Fibroblast of the conjunctiva (primary cell): ENCODE measurements around the gene RABGAP1L.

Experiments used
- DNase-seq: peaks from one replicate; pipeline ENCODE4 v3.0.0-alpha.2; 2010; ENCODE audit warnings: low read depth

Gene RABGAP1L

DNA sequence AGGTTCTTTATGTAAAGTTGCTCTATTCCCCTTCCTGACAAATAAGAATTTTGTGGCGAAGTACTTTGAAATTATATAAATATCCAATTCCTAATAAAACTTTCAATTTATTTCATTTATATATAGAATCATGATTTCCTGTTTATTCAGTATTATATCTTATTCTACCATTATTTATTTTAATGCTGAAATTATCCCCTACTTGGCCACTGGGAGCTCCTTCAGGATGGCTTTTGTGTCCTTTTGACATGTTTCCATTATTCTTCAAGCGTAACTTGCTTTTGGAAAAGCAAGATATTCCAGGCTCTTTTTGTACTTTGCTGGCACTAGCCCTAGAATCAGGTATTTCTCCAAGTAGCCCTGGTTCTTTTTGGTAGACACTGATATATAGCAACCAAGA, 773.3 kb downstream of the RABGAP1L start:
- DNase-seq: no peak

DNA sequence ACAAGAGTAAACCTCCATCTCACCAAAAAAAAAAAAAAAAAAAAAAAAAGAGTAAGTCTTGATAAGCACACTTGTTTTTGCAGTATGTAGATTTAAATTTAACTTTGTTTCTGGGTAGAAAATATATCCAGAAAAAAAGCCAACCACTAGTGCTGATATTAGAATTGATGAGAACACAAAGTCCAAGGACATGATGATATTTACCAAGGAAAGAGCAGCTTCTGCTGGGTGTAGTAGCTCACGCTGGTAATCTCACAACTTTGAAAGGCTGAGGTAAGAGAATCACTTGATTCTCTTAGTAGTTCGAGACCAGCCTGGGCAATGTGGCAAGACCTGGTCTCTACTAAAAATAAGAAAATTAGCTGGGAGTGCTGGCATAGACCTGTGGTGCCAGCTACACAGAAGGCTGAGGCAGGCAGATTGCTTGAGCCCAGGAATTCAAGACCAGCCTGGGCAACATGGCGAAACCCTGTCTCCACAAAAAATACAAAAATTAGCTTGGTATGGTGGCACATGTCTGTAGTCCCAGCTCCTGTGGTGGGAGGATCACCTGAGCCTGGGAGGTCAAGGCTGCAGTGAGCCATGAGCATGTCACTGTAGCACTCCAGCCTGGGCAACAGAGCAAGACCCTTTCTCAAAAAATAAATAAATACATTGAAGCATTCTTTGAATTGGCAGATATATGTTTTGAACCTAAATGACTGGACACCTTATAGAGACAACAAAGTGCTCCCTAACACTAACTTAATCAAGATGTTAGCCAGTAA, 776.8 kb downstream of the RABGAP1L start:
- no peak for DNase-seq

DNA sequence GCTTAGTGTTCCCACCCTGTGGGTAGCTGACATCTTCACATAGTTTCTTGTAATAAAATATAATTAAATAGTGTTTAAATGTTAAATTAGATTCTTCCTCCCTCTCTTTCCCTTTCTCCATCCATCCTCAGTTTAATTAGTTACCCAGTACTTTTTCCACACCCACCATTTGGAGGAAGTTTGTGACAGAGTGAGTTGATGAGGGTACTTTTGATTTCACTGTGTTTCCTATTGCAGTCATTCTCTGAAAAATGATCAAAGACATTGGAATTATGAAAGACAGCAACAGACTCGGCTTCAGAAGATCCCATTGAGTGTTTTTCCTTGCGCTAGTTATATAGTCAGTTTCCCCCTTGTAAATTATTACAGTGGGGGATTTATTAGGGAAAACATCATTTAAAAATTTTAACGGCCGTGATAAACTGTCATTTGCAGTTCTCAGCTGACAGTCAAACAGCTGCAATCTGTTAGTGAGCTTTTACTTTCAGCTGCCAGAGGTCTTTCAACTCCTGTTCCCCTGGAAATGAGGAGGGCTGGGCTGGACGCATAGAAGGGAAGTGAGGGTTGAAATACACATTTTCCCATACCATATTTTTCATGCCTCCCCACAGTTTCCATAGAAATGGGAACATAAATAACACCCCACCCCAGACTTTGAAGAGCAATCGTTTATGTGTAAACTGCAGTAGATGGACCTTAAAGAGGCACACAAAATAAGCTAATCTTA, 779.1 kb downstream of the RABGAP1L start:
- DNase-seq: no peak

DNA sequence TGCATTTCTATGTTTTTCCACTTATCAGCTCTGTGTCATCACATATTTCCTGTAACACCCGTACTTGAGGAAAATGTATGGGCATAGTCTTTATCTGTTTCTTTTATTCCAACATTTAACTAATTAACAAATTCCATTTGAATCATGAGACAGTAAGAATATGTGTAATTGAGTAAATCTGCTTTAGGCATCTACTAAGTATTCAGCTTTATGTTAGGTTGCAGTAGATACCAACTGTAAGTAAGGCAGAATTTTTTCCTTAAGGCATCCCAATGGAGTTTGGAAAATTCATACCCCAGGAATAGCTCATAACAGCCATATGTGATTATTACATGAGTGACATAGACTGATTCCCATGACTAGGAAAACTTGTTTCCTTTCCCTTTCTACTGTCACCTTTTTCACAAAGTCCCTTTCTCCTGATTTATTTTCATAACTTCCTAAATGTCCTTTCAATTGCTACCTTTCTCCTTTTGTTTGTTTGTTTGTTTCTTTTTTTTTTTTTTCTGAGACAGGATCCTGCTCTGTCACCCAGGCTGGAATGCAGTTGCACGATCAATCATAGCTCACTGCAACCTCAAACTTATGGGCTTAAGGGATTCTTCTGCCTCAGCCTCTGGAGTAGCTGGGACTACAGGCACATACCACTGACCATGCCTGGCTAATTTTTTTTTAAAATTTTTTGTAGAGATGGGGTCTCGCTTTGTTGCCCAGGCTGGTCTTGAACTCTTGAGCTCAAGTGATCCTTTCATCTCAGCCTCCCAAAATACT, 780.6 kb downstream of the RABGAP1L start:
- no peak for DNase-seq

DNA sequence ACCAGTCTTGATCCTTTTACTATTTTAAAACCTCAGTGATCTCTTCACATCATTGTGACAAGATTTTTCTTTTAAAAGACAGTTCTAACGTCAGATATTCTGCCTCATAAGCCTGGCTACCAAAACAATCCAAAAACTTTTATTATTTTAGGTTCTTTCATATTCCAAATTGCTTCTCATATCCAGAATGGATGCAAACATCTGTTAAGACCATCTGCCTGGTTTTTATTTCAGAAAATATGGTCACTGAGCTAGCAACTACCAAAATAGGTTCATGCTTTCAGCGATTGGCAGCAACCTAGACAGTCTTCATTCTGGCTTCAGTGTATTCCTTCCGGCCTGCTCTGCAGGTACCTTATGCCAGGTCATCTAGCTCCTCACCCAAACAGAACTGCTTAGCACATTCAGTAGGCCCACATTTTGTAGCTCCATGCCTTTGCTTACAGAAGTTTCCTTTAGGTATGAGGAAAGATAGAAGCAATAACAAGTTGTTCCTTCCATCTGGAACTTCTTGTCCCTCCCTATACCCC, 781.4 kb downstream of the RABGAP1L start:
- no peak for DNase-seq

DNA sequence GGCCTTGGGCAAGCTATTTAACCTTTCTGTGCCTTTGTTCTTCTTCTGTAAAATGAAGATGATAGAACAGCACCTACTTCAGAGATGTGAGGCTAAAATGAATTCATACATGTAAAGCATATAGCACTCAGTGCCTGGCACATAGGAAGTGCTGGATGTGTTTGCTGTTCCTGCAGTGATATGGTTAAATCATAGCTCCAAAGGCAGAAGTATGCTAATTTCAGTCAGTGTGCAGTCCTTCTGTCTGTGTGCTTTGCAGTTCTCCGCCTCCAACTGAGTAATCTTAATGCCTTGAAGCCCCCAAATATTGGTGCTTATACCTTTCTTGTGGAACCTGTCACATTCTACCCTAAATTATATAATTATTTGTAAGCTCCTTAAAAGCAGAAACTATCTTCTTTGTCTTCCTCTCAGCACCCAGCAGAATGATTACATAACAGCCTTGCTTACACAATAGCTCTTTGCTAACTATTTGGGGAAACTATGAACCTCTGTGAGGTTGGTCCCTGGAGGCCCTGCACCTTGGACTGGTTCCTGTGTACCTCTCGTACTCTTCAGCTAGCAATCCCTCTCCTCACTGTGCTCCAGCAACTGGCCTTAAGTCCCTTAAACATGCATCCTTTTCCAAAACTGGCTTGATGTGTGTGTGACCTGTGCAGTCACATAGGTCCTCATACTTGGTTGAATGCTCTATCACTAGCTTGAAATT, 783.4 kb downstream of the RABGAP1L start:
- DNase-seq: no peak

DNA sequence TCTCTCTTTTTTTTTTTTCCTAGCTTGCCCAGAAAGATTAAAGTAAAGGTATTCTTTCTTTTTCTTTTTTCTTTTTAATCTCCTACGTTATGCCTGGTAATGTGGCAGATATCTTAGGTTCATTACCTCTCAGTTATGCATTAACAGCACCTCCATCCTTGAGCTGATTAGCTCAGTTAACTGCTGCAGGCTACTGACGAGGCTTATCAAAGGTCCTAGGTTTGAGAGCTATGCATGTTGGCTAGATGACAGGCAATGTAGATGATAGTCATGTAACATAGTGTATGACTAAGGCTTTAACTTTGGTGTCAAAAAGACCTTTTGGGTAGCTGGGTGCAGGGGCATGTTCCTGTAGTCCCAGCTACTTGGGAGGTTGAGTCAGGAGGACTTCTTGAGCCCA, 786.7 kb downstream of the RABGAP1L start:
- DNase-seq: no peak

DNA sequence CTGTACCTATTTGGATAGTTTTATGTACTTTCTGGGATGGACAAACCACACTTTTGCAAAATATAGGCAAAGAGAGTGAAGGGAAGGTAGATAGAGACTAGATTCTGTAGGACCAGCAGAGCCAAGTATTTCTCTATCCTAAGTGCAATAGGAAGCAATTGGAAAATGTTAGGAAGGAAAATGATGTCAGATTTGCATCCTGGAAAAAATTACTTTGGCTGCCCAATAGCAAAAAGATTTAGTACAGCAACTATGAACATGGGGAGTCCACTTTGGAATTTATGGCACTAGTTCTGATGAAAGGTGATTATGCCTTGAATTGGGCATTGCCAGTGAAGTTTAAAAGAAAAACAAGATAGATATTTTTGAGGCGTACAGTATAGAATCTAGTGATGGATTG, 789.7 kb downstream of the RABGAP1L start:
- DNase-seq: no peak

DNA sequence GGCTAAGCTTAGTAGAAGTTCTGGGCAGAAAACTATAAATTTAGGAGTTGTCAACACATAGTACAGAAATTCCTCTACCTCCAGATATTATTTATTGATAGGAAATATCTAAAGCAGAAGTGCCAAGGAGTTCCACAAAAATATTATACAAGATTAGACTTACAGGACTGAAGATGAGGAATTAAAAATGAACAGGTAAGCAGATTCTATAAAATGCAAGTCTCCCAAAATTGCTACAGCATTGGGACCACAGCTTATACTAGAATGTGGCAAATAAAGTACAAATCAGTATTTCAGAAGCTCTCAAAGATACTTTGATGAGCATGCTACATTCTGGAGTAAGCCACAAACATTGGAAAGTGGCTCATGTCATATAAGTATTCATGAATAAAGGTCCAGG, 790.3 kb downstream of the RABGAP1L start:
- no peak for DNase-seq

DNA sequence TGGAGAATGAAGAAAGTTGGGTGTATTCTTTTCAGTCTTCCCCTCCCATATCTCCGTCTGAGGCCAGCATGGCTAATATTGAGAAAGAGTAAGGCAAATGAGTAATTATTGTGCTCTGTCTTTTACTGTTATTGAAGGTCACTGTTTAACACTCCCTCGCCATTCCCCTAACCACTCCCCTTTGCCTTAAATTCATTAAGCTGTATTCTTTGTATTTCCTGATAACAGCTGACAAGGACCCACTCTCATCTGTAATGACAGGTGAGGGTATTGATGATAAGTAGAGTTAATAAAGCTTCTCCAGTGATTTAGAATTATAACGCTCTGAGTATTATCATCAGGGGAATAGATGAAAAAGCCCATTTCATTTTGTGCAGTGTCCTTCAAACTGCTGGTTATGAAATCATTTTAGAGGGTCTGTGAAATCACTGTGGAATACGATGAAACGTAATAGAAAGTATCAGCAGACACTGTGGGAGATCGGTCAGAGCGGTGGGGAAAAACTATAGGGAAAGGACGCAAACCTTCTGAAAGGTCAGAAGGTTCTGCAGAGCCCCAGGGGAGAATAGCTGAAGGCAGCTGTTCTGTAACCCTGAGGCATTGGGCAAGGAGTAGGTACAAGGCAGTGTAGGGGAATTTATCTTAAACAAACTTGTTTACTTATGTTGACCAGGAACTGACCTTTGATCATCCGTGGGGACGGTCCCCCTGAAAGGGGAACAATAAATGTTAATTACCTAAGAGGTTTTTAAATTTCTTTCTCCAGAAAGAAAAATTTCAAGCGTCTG, 794.2 kb downstream of the RABGAP1L start:
- no peak for DNase-seq

DNA sequence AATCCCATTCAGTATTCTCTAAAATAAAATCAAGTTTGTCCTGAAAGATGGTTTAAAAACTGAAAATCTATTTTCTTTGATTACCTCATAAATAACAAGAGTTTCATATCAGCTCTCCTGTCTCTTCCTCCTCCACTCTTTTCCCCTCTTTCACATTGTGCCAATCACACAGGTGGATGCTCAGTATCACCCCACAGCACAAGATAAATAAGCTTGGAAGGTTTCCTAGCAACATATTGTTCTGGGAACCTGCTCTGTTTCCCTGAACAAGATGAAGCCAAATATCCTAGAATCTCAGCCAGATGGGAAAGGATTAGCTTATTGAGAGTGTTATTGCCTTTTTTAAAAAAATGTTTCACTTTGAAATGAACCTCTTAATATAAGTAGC, 794.7 kb downstream of the RABGAP1L start:
- no peak for DNase-seq

DNA sequence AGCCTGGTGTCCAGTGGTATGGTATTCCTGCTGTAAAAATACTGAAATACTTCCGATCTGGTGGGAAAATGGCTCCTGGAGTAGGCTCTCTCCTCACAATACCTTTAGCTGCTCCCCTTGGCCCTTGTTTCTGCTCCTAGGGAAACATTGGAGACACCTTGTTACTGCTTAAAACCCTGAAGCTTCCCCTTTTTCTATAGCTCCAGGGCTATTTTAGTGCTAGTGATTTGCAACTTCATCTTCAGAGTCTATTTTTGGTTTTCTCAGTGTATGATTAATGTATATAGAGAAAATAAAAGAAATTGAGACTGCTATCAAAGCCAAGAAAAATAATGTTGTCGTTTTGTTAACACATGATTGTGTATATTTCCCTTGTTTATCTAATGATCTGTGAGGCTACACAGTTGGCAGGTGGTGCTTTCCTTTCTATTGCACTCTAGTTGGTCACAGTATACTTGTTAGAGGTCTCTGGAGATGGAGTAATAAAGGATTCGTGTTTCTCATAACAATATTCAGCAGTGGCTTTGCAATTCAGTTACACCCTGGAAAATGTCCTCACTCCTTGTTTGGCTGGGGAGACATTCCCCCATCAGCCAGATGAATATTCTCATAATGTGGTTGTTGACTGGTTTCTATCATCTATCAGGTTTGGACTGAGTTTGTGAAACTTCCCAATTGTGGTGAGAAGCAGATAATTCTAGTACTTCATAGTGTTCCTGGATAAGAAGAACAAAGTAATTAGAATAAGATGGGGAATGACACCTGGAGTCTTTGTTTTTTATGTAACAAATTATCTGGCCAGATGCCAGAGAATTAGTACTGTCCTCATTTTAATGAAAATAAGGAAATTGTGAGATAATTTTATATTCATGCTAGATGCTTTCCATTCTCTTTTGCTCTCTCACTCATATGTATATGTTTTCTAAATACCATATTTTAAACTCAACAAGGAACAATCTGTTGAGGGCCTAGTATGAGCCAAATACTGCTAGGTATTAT, 795.6 kb downstream of the RABGAP1L start:
- no peak for DNase-seq

DNA sequence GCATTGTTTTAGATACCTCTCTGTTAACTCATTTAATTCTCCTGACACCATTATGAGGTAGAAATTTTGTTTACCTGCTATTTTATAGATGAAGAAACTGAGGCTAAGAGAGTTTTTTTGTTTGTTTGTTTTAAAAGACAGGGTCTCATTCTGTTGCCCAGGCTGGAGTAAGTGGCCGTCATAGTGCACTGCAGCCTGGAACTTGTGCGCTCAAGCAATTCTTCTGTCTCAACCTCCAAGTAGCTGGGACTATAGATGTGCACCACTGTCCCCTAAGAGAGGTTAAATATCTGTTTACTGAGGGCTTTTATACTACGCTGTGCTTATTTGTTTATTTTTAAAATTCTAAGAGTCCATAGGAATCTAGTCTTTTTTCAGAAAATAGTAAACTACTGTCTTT, 796.8 kb downstream of the RABGAP1L start:
- no peak for DNase-seq

DNA sequence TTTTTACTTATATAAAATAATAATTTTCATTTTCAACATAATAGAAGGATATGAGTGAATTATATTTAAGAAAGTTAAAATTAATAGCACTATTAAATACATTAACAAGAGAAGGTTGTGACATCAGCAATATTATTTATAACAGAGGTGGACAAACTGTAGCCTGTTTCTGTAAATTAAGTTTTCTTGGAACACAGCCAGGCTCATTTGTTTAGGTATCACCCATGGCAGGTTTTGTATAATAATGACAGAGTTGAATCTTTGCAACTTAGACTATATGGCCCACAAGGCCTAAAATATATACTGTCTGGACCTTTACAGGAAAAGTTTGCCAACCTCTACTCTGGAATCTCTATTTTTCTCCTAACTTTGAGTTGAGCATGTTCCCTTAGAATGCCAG, 797.7 kb downstream of the RABGAP1L start:
- DNase-seq: no peak

DNA sequence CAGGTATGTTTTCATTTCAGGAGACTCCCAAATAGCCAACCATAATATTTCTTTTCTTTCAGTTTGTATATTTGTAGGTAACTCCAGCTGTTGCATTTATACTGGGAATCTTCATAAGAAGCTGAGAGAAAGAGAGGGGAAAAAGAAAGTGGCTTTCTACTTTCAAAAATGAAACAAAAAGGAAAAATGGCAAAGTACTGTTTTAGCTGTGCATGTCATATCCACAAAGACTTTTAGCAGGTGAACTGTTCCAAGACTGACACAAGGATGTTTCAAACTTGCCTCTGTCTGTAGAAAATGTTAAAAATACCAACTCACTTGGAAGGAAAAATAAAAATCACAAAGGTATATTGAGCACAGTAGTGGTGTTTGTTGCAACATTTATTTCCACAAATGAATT, 798.5 kb downstream of the RABGAP1L start:
- no peak for DNase-seq

DNA sequence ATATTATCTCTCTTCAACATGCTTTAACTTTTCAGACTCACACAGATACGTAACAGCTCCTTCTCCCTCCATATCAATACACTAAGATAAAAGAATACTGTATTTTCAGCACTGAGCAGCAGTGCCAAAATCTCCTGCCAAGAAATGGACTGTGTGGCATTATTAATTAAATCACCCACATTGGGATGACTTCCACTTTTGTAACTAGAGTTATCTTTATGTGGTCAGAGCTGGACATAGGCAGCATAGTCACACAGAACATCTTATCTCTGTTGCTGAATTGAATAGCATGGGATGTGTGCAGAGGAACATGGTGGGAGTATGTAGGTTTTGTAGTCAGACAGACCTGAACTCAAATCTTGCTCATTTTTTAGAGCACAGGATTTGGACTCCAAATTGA, 799.1 kb downstream of the RABGAP1L start:
- DNase-seq: no peak

DNA sequence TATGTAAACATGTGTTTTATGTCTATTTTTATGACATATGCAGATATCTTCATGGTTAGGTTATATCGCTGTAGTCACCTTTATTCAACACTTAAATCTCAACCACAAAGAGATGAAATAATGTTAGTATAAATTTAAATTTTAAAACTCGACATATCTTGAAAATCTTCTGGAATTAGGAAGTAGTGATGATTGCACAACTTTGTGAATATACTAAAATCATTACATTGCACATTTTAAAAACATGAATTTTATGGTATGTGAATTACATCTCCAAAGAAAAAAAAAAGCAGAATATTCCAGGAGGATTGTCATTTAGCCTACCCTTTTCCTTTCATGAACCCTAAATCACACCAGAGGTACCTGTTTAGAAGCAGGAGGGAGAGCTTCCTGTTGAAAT, 801.0 kb downstream of the RABGAP1L start:
- no peak for DNase-seq

DNA sequence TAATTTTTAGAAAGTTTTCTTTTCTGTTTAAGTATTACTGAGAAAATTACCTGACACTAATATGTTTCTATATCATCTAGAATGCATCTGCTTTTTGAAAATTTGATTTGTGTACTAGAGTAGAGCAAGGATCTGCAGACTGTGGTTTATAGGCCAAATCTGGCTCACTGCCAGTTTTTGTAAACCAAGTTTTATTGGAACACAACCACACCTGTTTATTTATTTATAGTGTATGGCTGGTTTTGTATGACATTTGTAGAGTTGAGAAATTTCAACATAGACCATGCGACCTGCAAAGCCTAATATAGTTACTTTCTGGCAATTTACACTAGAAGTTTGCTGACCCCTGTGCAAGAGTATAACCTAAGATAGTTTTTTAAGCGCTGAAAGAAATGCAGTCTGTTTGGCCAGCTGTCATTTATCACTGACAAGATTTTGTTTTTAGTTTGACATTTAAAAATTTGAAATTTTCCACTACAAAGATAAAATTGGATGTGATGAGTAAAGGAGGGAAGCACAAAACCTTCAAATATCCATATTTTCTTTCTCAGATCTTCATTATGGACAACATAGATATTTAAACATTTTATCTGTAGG, 804.3 kb downstream of the RABGAP1L start:
- no peak for DNase-seq

DNA sequence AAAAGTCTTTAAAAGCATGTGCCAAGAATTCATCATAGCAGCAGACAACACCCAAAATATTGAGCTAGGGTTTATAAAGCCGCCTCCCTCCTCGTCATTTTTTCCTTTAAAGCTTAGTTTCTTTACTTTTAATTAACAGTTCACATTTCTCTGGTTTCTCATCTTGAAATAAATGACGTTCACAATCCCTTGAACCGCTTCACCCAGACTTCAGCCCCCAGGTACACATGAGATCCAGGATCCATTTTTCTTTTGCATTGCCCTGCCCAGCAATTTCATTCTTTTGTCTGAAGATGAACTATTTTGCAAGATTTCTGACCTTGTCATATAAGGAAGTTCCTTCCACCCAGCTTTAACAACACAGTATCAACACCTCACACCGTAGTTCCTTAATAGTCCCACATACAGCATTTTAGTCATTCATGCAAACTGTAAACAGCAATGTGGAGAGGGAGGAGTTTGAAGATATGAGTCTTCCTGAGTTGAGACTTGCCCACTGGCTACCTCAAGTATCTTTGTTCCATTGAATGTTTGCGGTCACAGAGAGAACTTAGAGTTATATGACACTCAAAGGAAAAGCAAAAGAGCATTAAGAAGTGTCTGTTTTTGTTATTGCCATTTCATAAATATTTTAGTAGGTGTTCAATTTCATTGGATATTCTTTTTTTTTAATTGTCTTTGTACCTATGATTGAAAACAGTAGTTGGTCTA, 805.1 kb downstream of the RABGAP1L start:
- DNase-seq: no peak
